SH-SY5Y (cell line): ENCODE measurements around the gene PLEKHA7.

ENCODE experiments used
- GATA2 ChIP-seq: IDR thresholded peaks from 2 replicates; pipeline ENCODE4 v1.6.1; 2011; ENCODE audit warnings: mild to moderate bottlenecking, low read depth, low read length
- GATA3 ChIP-seq: IDR thresholded peaks from 2 replicates; pipeline ENCODE4 v1.6.1; 2011; ENCODE audit warnings: low read depth, mild to moderate bottlenecking, low read length, moderate library complexity

DNA sequence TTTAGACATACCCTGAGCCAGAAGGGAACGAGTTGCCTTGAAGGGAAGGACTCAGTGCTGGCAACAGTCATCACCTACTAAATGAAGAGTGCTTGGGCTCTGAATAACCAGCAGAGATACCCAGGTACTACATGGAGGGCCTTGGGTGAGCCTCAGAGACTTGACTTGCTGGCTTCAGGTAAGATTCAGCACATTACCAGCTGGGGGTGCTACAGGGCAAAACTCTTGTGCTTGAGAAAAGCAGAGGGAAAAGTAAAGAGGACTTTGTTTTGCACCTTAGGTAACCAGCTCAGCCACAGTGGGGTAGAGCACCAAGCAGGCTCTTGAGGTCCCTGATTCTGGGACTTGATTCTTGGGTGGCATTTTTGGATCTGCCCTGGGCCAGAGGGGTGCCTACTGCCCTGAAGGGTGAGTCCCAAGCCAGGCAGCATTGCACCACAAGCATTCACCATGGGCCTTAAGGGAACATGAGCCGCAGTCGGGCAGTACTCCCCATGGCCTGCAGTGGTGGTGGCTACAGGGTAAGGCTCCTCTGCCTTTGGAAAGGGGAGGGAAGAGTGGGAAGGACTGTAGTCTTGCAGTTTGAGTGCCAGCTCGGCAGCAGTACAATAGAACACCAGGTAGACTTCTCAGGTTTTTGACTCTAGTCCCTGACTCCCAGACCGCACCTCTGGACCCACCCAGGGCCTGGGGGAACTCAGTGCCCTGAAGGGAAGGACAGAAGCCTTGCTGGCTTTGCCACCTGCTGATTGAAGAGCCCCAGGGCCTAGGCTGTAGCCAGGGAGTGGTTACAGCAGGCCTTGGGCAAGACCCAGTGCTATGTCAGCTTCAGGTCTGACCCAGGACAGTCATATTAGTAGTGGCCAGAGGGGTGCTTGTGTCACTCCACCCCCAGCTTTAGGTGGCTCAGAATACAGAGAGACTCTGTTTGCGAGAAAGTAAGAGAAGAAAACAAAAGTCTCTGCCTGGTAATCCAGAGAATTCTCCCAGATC lies 22.7 kb upstream of the PLEKHA7 start:
- TF ChIP-seq GATA3, result no peak
- TF ChIP-seq GATA2, result no peak
